Measurements from ENCODE around the gene THAP4. TPM values are rescaled to one million over a fixed set of nuclear protein-coding genes. Genes with fewer than 3 reads are reported as not detected.

Gene THAP4
- total and polyA plus RNA-seq, 2 of the 13 experiments (the other 11 are each of a cell fraction or from before 2014, with no cell fraction given): 59.7 to 75.7 TPM

GRCh38 chr2:241619597-241620418 lies 17.1 kb downstream of the THAP4 start:
- Histone ChIP-seq H3K4me3 (replicated peaks in 1 of 3; ENCODE audit: insufficient read depth in 1 of 3, low read depth in 2 of 3, low read length in 3 of 3) (no peak overlapping the region), H3K4me1 (ENCODE audit: insufficient read depth, low read length) (peaks cover 6% of the 10 kb centered on the region; the same call in 1 of the 2 replicates), H3K79me2 (ENCODE audit: insufficient read depth, low read length) (peaks cover 84% of the 10 kb centered on the region), H4K20me1 (ENCODE audit: insufficient read depth, low read length) (0 out of 2 replicates have a peak, but pooled peaks cover 5% of the 10 kb centered on the region), H3K27me3 (ENCODE audit: control insufficient read depth in 1 of 2, insufficient read depth in 2 of 2, low read length in 2 of 2) (no peaks in the 10 kb centered on the region; a peak in 1 of 5 replicates), H3K4me2 (ENCODE audit: low read depth, low read length) (no peak overlapping the region), H3K36me3 (replicated peaks in 1 of 2; ENCODE audit: control insufficient read depth in 1 of 2, insufficient read depth in 2 of 2, low read length in 2 of 2) (peaks cover 16 to 53% of the 10 kb centered on the region in 2 experiments), H3K9ac (ENCODE audit: insufficient read depth, low read depth, low read length) (no peak overlapping the region), H3K9me3 (ENCODE audit: low read length) (no peaks in the 10 kb centered on the region), H3K27ac (ENCODE audit: extremely low read length, insufficient read depth, low read length) (no peak overlapping the region), H2AFZ (ENCODE audit: low read length) (no peak overlapping the region)
- DNase-seq (ENCODE audit: low spot score) (no peak), FAIRE-seq (no peak), ATAC-seq (no peak)
- no TSS peak for BruUV-seq (replicated peaks)
- ChIA-PET CTCF (ENCODE audit: low intra/inter-chr PET ratio, low total read pairs) (no interaction called here), POLR2A (no interaction called here)
- in situ Hi-C loops (cut with HindIII; ENCODE audit: extremely low pct_ligation_motif_present, low pct_unique_long_range_greater_than_20kb): no loop called here
- intact Hi-C loops (cut with micrococcal nuclease; ENCODE audit: unreplicated experiment): no loop called here
- no peak for TF ChIP-seq ZFX (CRISPR knock-in tag; IDR thresholded peaks at IDR 0.05; ENCODE audit: low read depth)
- peak; percentile 98 for TF ChIP-seq ASH2L (IDR thresholded peaks at IDR 0.05; ENCODE audit: insufficient read length, low read depth, low read length)
- 93% methylated on average over 20 of the region's 20 CpGs for WGBS (ENCODE audit: low lambda C conversion rate)

GRCh38 chr2:241618829-241619228 lies 18.1 kb downstream of the THAP4 start:
- no peak overlapping the region for H2AFZ ChIP-seq (ENCODE audit: low read length)
- H3K27ac ChIP-seq (ENCODE audit: extremely low read length, insufficient read depth, low read length): no peak overlapping the region
- 95% methylated on average over 11 of the region's 11 CpGs for WGBS (ENCODE audit: low lambda C conversion rate)
- H3K27me3 ChIP-seq (ENCODE audit: control insufficient read depth in 1 of 2, insufficient read depth in 2 of 2, low read length in 2 of 2): no peaks in the 10 kb centered on the region; a peak in 1 of 5 replicates
- in situ Hi-C loops (cut with HindIII; ENCODE audit: extremely low pct_ligation_motif_present, low pct_unique_long_range_greater_than_20kb): no loop called here
- H3K4me3 ChIP-seq (replicated peaks in 1 of 3; ENCODE audit: insufficient read depth in 1 of 3, low read depth in 2 of 3, low read length in 3 of 3): no peak overlapping the region
- intact Hi-C loops (cut with micrococcal nuclease; ENCODE audit: unreplicated experiment): no loop called here
- H3K4me2 ChIP-seq (ENCODE audit: low read depth, low read length): no peak overlapping the region
- no peaks in the 10 kb centered on the region for H4K20me1 ChIP-seq (ENCODE audit: insufficient read depth, low read length)
- H3K36me3 ChIP-seq (replicated peaks in 1 of 2; ENCODE audit: control insufficient read depth in 1 of 2, insufficient read depth in 2 of 2, low read length in 2 of 2): peaks cover 16 to 55% of the 10 kb centered on the region in 2 experiments
- no peak overlapping the region for H3K9ac ChIP-seq (ENCODE audit: insufficient read depth, low read depth, low read length)
- CTCF ChIA-PET (ENCODE audit: low intra/inter-chr PET ratio, low total read pairs): no interaction called here
- ATAC-seq: no peak; the same call in 2 of the 3 replicates
- no peaks in the 10 kb centered on the region for H3K9me3 ChIP-seq (ENCODE audit: low read length)
- H3K79me2 ChIP-seq (ENCODE audit: insufficient read depth, low read length): peaks cover 83% of the 10 kb centered on the region
- DNase-seq (ENCODE audit: low spot score): no peak
- POLR2A ChIA-PET: no interaction called here
- FAIRE-seq: no peak
- no TSS peak for BruUV-seq (replicated peaks)
- H3K4me1 ChIP-seq (ENCODE audit: insufficient read depth, low read length): no peaks in the 10 kb centered on the region
- TF ChIP-seq ETV5 (CRISPR knock-in tag; IDR thresholded peaks at IDR 0.05; ENCODE audit: borderline replicate concordance) (no peak), ZBTB44 (CRISPR knock-in tag; IDR thresholded peaks at IDR 0.05) (no peak), RORA (CRISPR knock-in tag; IDR thresholded peaks at IDR 0.05) (no peak), MED8 (CRISPR knock-in tag; IDR thresholded peaks at IDR 0.05; ENCODE audit: insufficient replicate concordance) (no peak)
